Left kidney (tissue), 2 donors: ENCODE results near the gene PDCD2L. TPM values are rescaled to one million over a fixed set of nuclear protein-coding genes. Genes with fewer than 3 reads are reported as not detected.
"Not testable (repeated sequence)": the region's sequence is repeated elsewhere in the genome, so short reads cannot be mapped to it uniquely, and the experiment has no call there.

Source experiments
- DNase-seq: peaks from one replicate; pipeline ENCODE4 v3.0.0-alpha.2; 2013
- polyA plus RNA-seq: library from polyadenylated mRNA; unstranded; fragments of 120-200 nt; gene quantifications from one replicate; pipeline ENCODE4 v1.2.1, GENCODE V29; 2013; ENCODE audit not compliant: insufficient read length

Gene PDCD2L
- polyA plus RNA-seq, 1 donor = 15.3 TPM

GRCh38 chr19:34370983-34371382, 33.2 kb upstream of the PDCD2L start:
- no peak for DNase-seq

- no peak for DNase-seq
Observed at GRCh38 chr19:34373601-34374288, 30.5 kb upstream of the PDCD2L start.

GRCh38 chr19:34375598-34375997, 28.6 kb upstream of the PDCD2L start:
- DNase-seq = no peak

- no peak for DNase-seq
Observed at GRCh38 chr19:34380639-34381241, 23.5 kb upstream of the PDCD2L start.

GRCh38 chr19:34381399-34382251, 22.6 kb upstream of the PDCD2L start:
- no peak for DNase-seq

- DNase-seq = no peak
Observed at GRCh38 chr19:34382471-34382870, 21.7 kb upstream of the PDCD2L start.

- no peak for DNase-seq
Observed at GRCh38 chr19:34383599-34383998, 20.6 kb upstream of the PDCD2L start.

GRCh38 chr19:34386645-34387445, 17.4 kb upstream of the PDCD2L start:
- no peak for DNase-seq

GRCh38 chr19:34387446-34387810, 16.8 kb upstream of the PDCD2L start:
- DNase-seq = no peak

GRCh38 chr19:34388745-34389144, 15.5 kb upstream of the PDCD2L start:
- DNase-seq = not testable (repeated sequence)

GRCh38 chr19:34391813-34392212, 12.4 kb upstream of the PDCD2L start:
- DNase-seq = no peak

GRCh38 chr19:34393031-34393430, 11.2 kb upstream of the PDCD2L start:
- DNase-seq = no peak

- DNase-seq = no peak
Observed at GRCh38 chr19:34393629-34394028, 10.6 kb upstream of the PDCD2L start.

- DNase-seq = no peak
Observed at GRCh38 chr19:34397853-34398252, 6.3 kb upstream of the PDCD2L start.

- no peak for DNase-seq
Observed at GRCh38 chr19:34399886-34400285, 4.3 kb upstream of the PDCD2L start.

GRCh38 chr19:34400844-34401243, 3.4 kb upstream of the PDCD2L start:
- not testable (repeated sequence) for DNase-seq

- DNase-seq = no peak
Observed at GRCh38 chr19:34402074-34402600, 2.1 kb upstream of the PDCD2L start.

GRCh38 chr19:34403784-34404108, 453 bp upstream of the PDCD2L start:
- no peak for DNase-seq

- no peak for DNase-seq
Observed at GRCh38 chr19:34405892-34406660, 1.9 kb downstream of the PDCD2L start.

GRCh38 chr19:34408411-34408810, 4.2 kb downstream of the PDCD2L start:
- no peak for DNase-seq
